ENCODE results near the gene NSMF. TPM values are rescaled to one million over a fixed set of nuclear protein-coding genes. Genes with fewer than 3 reads are reported as not detected.
"Not testable (repeated sequence)": the region's sequence is repeated elsewhere in the genome, so short reads cannot be mapped to it uniquely, and the experiment has no call there.

The NSMF gene
- total RNA-seq, 1 experiment from 2014 or later, result 37.9 TPM

DNA sequence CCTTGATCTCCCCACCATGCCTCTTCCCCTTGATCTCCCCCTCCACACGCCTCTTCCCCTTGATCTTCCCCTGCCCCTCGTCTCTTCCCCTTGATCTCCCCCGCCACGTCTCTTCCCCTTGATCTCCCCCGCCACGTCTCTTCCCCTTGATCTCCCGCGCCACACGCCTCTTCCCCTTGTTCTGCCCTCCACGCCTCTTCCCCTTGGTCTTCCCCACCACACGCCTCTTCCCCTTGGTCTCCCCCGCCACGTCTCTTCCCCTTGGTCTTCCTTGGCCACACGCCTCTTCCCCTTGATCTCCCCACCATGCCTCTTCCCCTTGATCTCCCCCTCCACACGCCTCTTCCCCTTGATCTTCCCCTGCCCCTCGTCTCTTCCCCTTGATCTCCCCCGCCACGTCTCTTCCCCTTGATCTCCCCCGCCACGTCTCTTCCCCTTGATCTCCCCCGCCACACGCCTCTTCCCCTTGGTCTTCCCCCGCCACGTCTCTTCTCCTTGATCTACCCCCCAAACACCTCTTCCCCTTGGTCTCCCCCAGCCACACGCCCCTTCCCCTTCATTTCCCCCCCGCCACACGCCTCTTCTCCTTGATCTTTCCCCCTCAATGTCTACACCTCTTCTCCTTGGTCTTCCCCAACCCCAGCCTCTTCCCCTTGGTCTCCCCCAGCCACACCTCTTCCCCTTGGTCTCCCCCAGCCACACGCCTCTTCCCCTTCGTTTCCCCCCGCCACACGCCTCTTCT lies 7.7 kb downstream of the NSMF start:
- H3K36me3 ChIP-seq (replicated peaks; ENCODE audit: control insufficient read depth, insufficient read depth, low read length); DNase-seq; H3K4me3 ChIP-seq (ENCODE audit: insufficient read depth, low read depth, low read length); H3K27me3 ChIP-seq (ENCODE audit: control insufficient read depth, insufficient read depth, low read length): not testable (repeated sequence)

- H3K36me3 ChIP-seq (replicated peaks; ENCODE audit: control insufficient read depth, insufficient read depth, low read length); DNase-seq: not testable (repeated sequence)
These were observed 8.5 kb downstream of the NSMF start for GRCh38 chr9:137450539-137451222.

DNA sequence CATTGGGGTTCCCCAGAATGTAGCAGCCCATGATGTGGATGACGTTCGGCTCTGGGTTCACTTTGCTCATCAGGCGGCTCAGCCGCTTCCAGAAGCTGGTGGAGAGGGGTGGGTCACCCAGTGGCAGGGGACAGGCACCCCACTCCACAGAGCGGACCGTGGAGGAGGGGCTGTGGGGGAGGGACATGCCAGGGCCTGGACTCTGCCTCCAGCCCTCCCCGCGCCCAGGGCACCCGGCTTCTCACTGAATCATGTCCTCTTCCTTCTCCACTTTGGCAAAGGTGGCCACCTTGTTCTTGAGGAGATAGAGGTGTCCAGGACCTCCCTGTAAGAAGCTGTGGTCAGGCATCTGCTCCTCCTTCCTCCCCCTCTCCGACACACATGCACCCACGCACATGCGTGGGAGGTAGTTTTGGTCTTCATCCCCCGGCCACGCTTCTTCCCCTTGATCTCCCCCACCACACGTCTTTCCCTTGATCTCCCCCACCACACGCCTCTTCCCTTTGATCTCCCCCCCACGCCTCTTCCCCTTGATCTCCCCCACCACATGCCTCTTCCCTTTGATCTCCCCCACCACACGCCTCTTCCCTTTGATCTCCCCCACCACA lies 9.1 kb downstream of the NSMF start:
- no peaks in the 10 kb centered on the region; the same call in 1 of the 2 replicates for H3K27me3 ChIP-seq (ENCODE audit: control insufficient read depth, insufficient read depth, low read length)
- peak; percentile 36 for DNase-seq
- no peak overlapping the region for H3K4me3 ChIP-seq (ENCODE audit: insufficient read depth, low read depth, low read length)
- H3K36me3 ChIP-seq (replicated peaks; ENCODE audit: control insufficient read depth, insufficient read depth, low read length), result no peaks in the 10 kb centered on the region; the same call in none of the 2 replicates

More at GRCh38 chr9:137450539-137451222, 8.5 kb downstream of the NSMF start:
- H3K27me3 ChIP-seq (ENCODE audit: control insufficient read depth, insufficient read depth, low read length); H3K4me3 ChIP-seq (ENCODE audit: insufficient read depth, low read depth, low read length): not testable (repeated sequence)

GRCh38 chr9:137449081-137449844 lies 9.9 kb downstream of the NSMF start:
- no peaks in the 10 kb centered on the region; the same call in none of the 2 replicates for H3K36me3 ChIP-seq (replicated peaks; ENCODE audit: control insufficient read depth, insufficient read depth, low read length)
- DNase-seq, result peak; percentile 28
- no peak overlapping the region for H3K4me3 ChIP-seq (ENCODE audit: insufficient read depth, low read depth, low read length)
- H3K27me3 ChIP-seq (ENCODE audit: control insufficient read depth, insufficient read depth, low read length), result no peaks in the 10 kb centered on the region; the same call in 1 of the 2 replicates

GRCh38 chr9:137448602-137448962 lies 10.6 kb downstream of the NSMF start:
- no peaks in the 10 kb centered on the region; the same call in none of the 2 replicates for H3K36me3 ChIP-seq (replicated peaks; ENCODE audit: control insufficient read depth, insufficient read depth, low read length)
- H3K27me3 ChIP-seq (ENCODE audit: control insufficient read depth, insufficient read depth, low read length), result no peaks in the 10 kb centered on the region; the same call in 1 of the 2 replicates
- no peak overlapping the region for H3K4me3 ChIP-seq (ENCODE audit: insufficient read depth, low read depth, low read length)
- DNase-seq, result no peak

DNA sequence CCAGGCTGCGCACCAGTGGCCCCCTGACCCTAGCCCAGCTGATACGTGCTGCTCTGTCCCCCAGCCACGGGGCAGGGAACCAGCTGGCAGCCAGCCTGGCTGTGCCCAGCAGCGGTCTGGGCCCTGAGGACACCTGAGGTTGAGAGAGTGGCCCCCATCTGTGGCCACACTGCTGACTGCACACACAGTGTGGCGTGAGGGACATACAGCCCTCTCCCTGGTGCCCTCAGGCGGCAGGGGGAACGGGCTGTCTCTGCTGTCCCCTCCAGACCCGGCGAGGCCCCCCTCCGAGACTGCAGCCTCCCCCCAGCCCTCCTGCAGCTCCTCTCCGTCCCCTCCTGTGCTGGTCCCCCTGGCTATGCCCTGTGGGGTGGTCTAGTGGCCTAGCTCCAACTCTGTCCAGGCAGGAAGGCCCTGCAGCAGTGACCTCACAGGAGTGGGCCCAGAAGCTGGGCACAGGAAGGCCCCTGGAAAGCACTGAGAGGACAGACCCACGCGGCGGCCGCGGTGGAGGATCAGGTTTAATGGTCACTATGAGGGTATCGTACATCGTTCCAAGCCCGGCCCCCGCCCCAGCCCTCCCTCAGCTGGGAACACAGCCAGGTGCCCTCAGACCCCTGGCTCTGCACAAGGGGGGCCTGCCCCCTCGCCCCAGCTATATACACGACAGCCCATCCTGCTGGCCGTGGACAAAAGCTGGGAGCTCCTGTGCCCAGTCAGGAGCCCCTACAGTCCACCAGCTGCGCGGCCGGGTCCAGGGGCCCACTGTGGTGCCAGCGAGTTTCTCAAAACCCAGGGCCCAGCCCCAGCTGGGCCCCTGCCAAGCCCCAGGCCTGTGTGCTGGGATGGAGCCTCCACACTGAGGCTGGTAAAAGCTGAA lies 11.2 kb downstream of the NSMF start:
- Histone ChIP-seq H3K36me3 (replicated peaks; ENCODE audit: control insufficient read depth, insufficient read depth, low read length) (no peaks in the 10 kb centered on the region; the same call in none of the 2 replicates), H3K4me3 (ENCODE audit: insufficient read depth, low read depth, low read length) (no peak overlapping the region), H3K27me3 (ENCODE audit: control insufficient read depth, insufficient read depth, low read length) (no peaks in the 10 kb centered on the region)
- DNase-seq, result no peak

DNA sequence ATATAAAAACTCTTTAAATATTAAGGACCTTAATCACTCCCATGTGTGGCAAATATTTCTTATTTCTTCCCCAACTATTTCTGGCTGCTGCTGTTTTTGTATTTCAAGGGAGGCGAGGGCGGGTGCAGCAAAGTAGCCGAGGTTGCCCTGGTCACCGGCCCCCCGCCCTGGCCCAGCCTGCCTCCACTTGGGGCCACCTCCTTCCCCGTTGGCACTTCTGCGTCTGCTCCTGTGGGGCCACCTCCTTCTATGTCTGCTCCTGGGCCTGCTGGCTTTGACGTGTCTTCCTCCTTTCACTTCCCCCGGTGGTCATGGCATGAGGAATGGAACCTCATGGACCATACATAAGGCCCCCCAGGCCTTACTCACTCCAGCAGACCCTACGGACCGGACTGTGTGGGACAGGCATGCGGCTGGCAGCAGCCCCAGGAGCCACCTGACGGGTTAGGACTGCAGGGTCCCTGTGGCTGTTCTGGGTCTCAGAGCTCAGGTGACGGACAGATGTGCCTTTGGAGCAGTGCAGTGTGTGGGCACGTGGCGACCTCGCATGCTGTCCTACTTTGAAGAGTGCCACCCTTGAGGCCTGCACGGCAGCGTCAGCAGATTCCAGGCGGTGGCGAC lies 12.2 kb downstream of the NSMF start:
- Histone ChIP-seq H3K4me3 (ENCODE audit: insufficient read depth, low read depth, low read length) (no peak overlapping the region), H3K36me3 (replicated peaks; ENCODE audit: control insufficient read depth, insufficient read depth, low read length) (no peaks in the 10 kb centered on the region; the same call in 1 of the 2 replicates), H3K27me3 (ENCODE audit: control insufficient read depth, insufficient read depth, low read length) (peaks cover 3% of the 10 kb centered on the region; the same call in 1 of the 2 replicates)
- no peak for DNase-seq

- Histone ChIP-seq H3K36me3 (replicated peaks; ENCODE audit: control insufficient read depth, insufficient read depth, low read length) (no peaks in the 10 kb centered on the region; the same call in 1 of the 2 replicates), H3K27me3 (ENCODE audit: control insufficient read depth, insufficient read depth, low read length) (peaks cover 4% of the 10 kb centered on the region; the same call in 1 of the 2 replicates), H3K4me3 (ENCODE audit: insufficient read depth, low read depth, low read length) (no peak overlapping the region)
- no peak for DNase-seq
These were observed 13.2 kb downstream of the NSMF start for GRCh38 chr9:137445930-137446431.

- Histone ChIP-seq H3K36me3 (replicated peaks; ENCODE audit: control insufficient read depth, insufficient read depth, low read length) (no peaks in the 10 kb centered on the region; the same call in 1 of the 2 replicates), H3K27me3 (ENCODE audit: control insufficient read depth, insufficient read depth, low read length) (peaks cover 4% of the 10 kb centered on the region; the same call in 1 of the 2 replicates), H3K4me3 (ENCODE audit: insufficient read depth, low read depth, low read length) (no peak overlapping the region)
These were observed 13.8 kb downstream of the NSMF start for GRCh38 chr9:137445275-137445807.

GRCh38 chr9:137444106-137444790 lies 14.9 kb downstream of the NSMF start:
- Histone ChIP-seq H3K27me3 (ENCODE audit: control insufficient read depth, insufficient read depth, low read length) (peaks cover 4% of the 10 kb centered on the region; the same call in 1 of the 2 replicates), H3K36me3 (replicated peaks; ENCODE audit: control insufficient read depth, insufficient read depth, low read length) (no peaks in the 10 kb centered on the region), H3K4me3 (ENCODE audit: insufficient read depth, low read depth, low read length) (no peak overlapping the region)
- no peak for DNase-seq

More at GRCh38 chr9:137445275-137445807, 13.8 kb downstream of the NSMF start:
- peak; percentile 90 for DNase-seq

- Histone ChIP-seq H3K27me3 (ENCODE audit: control insufficient read depth, insufficient read depth, low read length) (peaks cover 4% of the 10 kb centered on the region; the same call in 1 of the 2 replicates), H3K4me3 (ENCODE audit: insufficient read depth, low read depth, low read length) (0 out of 2 replicates have a peak overlapping the region, but pooled peaks have one; percentile 0), H3K36me3 (replicated peaks; ENCODE audit: control insufficient read depth, insufficient read depth, low read length) (no peaks in the 10 kb centered on the region)
- DNase-seq, result no peak
These were observed 17.2 kb downstream of the NSMF start for GRCh38 chr9:137441935-137442321.

DNA sequence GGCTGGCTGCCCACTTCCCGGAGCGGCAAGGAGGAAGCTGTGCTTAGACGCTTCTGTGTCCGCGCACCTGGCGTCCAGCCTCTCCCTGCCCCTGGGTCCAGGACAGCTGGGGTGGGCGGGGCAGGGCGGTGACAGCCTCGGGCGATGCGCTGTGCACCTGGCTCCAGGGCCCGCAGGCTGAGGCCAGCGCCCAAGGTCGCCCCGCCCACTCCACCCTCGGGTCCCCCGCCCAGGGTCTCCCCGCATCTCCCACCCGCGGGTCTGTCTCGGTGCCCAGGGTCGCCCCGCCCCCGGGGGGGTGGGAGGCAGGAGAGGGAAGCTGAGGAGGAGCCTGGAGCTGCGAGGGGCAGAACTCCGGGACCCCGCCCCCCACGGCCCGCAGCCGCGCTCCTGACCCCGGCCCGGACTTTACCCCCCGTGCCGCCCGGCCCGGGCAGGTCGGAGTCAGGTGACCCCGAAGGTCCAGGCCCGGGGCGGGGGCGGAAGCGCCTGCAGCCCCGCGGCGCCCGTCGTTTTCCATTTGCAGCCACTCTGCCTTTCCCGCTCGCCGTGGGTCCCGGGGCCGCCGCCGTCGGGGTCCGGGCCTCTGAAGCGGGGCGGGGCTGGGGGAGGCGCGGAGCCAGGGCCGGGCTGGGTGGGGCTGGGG lies 17.7 kb downstream of the NSMF start, which contains the start of gene ENTPD8:
Gene ENTPD8, minus strand, starts transcription at position 69 of the 646 bp plus-strand sequence. CDS start 3,072 bp downstream, outside the sequence.
- H3K4me3 ChIP-seq (ENCODE audit: insufficient read depth, low read depth, low read length), result peak within 1 kb of the TSS; percentile 40
- no peaks in the 10 kb centered on the region for H3K36me3 ChIP-seq (replicated peaks; ENCODE audit: control insufficient read depth, insufficient read depth, low read length)
- DNase-seq, result peak; percentile 99
- peaks cover 4% of the 10 kb centered on the region; the same call in 1 of the 2 replicates for H3K27me3 ChIP-seq (ENCODE audit: control insufficient read depth, insufficient read depth, low read length)
